Measurements from ENCODE around the gene FAM186B.

- TF ChIP-seq EZH2 (IDR thresholded peaks at IDR 0.05) (no peak), POLR2AphosphoS5 (IDR thresholded peaks at IDR 0.05; ENCODE audit: borderline replicate concordance, low read depth, low read length) (no peak), FOXP2 (optimal IDR thresholded peaks at IDR 0.05; ENCODE audit: control extremely low read depth, extremely low read length, insufficient read depth) (no peak)
These were observed 10.3 kb upstream of the FAM186B start for GRCh38 chr12:49615725-49616124.
